ENCODE measurements around the gene SH2D3C.

Gene SH2D3C

GRCh38 chr9:127710204-127710783, 68.2 kb downstream of the SH2D3C start:
- Histone ChIP-seq H3K4me2 (ENCODE audit: low read length) (no peak overlapping the region), H3K36me3 (ENCODE audit: insufficient read depth, low read length) (no peaks in the 10 kb centered on the region), H3K27ac (ENCODE audit: low read depth, low read length, poor library complexity, severe bottlenecking) (no peak overlapping the region), H3K79me2 (ENCODE audit: insufficient read depth, low read length) (no peaks in the 10 kb centered on the region), H3K4me3 (ENCODE audit: low read depth, low read length, poor library complexity, severe bottlenecking) (no peak overlapping the region), H3K4me1 (ENCODE audit: insufficient read depth, low read length, severe bottlenecking) (no peaks in the 10 kb centered on the region), H3K27me3 (ENCODE audit: insufficient read depth, low read length) (0 out of 2 replicates have a peak, but pooled peaks cover under 1% of the 10 kb centered on the region), H4K20me1 (ENCODE audit: insufficient read depth, low read length) (no peaks in the 10 kb centered on the region), H2AFZ (ENCODE audit: low read length) (no peak overlapping the region), H3F3A (ENCODE audit: insufficient read depth, low read length) (no peaks in the 10 kb centered on the region), H3K9me2 (ENCODE audit: low read depth, low read length) (no peaks in the 10 kb centered on the region), H3K9me3 (ENCODE audit: low read length) (no peaks in the 10 kb centered on the region), H3K9ac (ENCODE audit: low read length) (no peak overlapping the region)
- no peak for TF ChIP-seq EZH2 (IDR thresholded peaks at IDR 0.05; ENCODE audit: borderline replicate concordance, low read length)
- TF ChIP-seq CTCF (IDR thresholded peaks at IDR 0.05; ENCODE audit: low read length), result no peak

- no peak overlapping the region for H2AFZ ChIP-seq (ENCODE audit: low read length)
- H3K9me3 ChIP-seq (ENCODE audit: low read length), result no peaks in the 10 kb centered on the region
Observed at GRCh38 chr9:127708952-127709587, 69.4 kb downstream of the SH2D3C start.

GRCh38 chr9:127707766-127708165, 70.7 kb downstream of the SH2D3C start:
- Histone ChIP-seq H3K79me2 (ENCODE audit: insufficient read depth, low read length) (no peaks in the 10 kb centered on the region), H2AFZ (ENCODE audit: low read length) (no peak overlapping the region), H3K36me3 (ENCODE audit: insufficient read depth, low read length) (no peaks in the 10 kb centered on the region), H3K9ac (ENCODE audit: low read length) (no peak overlapping the region), H3K4me3 (ENCODE audit: low read depth, low read length, poor library complexity, severe bottlenecking) (no peak overlapping the region), H3K27me3 (ENCODE audit: insufficient read depth, low read length) (0 out of 2 replicates have a peak, but pooled peaks cover 4% of the 10 kb centered on the region), H3F3A (ENCODE audit: insufficient read depth, low read length) (no peaks in the 10 kb centered on the region), H3K9me2 (ENCODE audit: low read depth, low read length) (no peaks in the 10 kb centered on the region), H3K4me2 (ENCODE audit: low read length) (no peak overlapping the region), H4K20me1 (ENCODE audit: insufficient read depth, low read length) (no peaks in the 10 kb centered on the region), H3K27ac (ENCODE audit: low read depth, low read length, poor library complexity, severe bottlenecking) (no peak overlapping the region), H3K4me1 (ENCODE audit: insufficient read depth, low read length, severe bottlenecking) (no peaks in the 10 kb centered on the region), H3K9me3 (ENCODE audit: low read length) (no peaks in the 10 kb centered on the region)
- no peak for TF ChIP-seq EZH2 (IDR thresholded peaks at IDR 0.05; ENCODE audit: borderline replicate concordance, low read length)
- peak; percentile 46; the same call in 1 of the 2 replicates for TF ChIP-seq CTCF (IDR thresholded peaks at IDR 0.05; ENCODE audit: low read length)

More at GRCh38 chr9:127708952-127709587, 69.4 kb downstream of the SH2D3C start:
- no peaks in the 10 kb centered on the region for H3F3A ChIP-seq (ENCODE audit: insufficient read depth, low read length)
- H3K36me3 ChIP-seq (ENCODE audit: insufficient read depth, low read length), result no peaks in the 10 kb centered on the region
- no peak overlapping the region for H3K4me2 ChIP-seq (ENCODE audit: low read length)
- no peaks in the 10 kb centered on the region for H3K9me2 ChIP-seq (ENCODE audit: low read depth, low read length)
- H3K27me3 ChIP-seq (ENCODE audit: insufficient read depth, low read length), result 0 out of 2 replicates have a peak, but pooled peaks cover 4% of the 10 kb centered on the region
- no peak overlapping the region for H3K9ac ChIP-seq (ENCODE audit: low read length)
- no peaks in the 10 kb centered on the region for H4K20me1 ChIP-seq (ENCODE audit: insufficient read depth, low read length)
- no peaks in the 10 kb centered on the region for H3K4me1 ChIP-seq (ENCODE audit: insufficient read depth, low read length, severe bottlenecking)
- no peaks in the 10 kb centered on the region for H3K79me2 ChIP-seq (ENCODE audit: insufficient read depth, low read length)
- TF ChIP-seq CTCF (IDR thresholded peaks at IDR 0.05; ENCODE audit: low read length) (no peak), EZH2 (IDR thresholded peaks at IDR 0.05; ENCODE audit: borderline replicate concordance, low read length) (no peak)
- H3K4me3 ChIP-seq (ENCODE audit: low read depth, low read length, poor library complexity, severe bottlenecking), result no peak overlapping the region
- H3K27ac ChIP-seq (ENCODE audit: low read depth, low read length, poor library complexity, severe bottlenecking), result no peak overlapping the region

All from OCI-LY1 (cell line).